ENCODE data around the gene DNAH5. TPM values are rescaled to one million over a fixed set of nuclear protein-coding genes. Genes with fewer than 3 reads are reported as not detected.

DNAH5 gene
- total RNA-seq, 5 donors from 2014 or later (not counting 1 experiment from before 2014, with no cell fraction given) = 0.03 TPM; not detected in 4

DNA sequence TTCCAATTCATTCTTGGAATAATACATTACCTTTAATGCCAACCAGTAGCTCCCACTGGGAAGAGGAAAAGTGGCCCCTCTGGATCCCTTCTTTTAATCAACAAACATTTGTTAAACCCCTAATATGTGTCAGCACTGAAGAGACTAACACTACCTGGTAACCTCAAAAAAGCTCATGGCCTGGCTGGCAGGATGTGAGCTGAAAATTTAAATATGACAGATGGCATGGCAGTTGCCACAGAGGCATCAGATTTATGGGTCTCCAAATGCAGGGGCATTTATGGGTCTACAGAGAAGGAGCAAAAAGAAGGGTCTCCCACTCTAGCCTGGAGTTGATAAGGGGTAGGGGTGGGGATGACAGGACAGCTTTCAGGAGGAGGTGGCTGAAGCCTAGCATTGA, 12.5 kb downstream of the DNAH5 start:
- no peaks in the 10 kb centered on the region for H3K4me1 Mint-ChIP-seq
- no peak overlapping the region for H3K27ac Mint-ChIP-seq
- Histone ChIP-seq H3K9me3 (no peaks in the 10 kb centered on the region), H3K4me3 (ENCODE audit: control insufficient read depth in 1 of 2, extremely low read depth in 1 of 2, low read length in 1 of 2) (no peak overlapping the region), H3K27me3 (replicated peaks in 1 of 2; ENCODE audit: control insufficient read depth in 2 of 2, extremely low read depth in 1 of 2, insufficient read depth in 2 of 2, low read length in 1 of 2) (no peaks in the 10 kb centered on the region), H3K4me1 (ENCODE audit: control insufficient read depth in 1 of 2, extremely low read depth in 1 of 2, insufficient read depth in 2 of 2, low read length in 2 of 2) (no peaks in the 10 kb centered on the region), H3K27ac (ENCODE audit: low read length) (no peak overlapping the region), H3K36me3 (ENCODE audit: control insufficient read depth in 2 of 2, extremely low read depth in 1 of 2, insufficient read depth in 1 of 2, low read length in 1 of 2) (no peaks in the 10 kb centered on the region)
- POLR2A ChIA-PET = no interaction called here
- DNase-seq (no peak), ATAC-seq (replicated peaks in 1 of 4) (no peak)
- H3K27me3 Mint-ChIP-seq = no peaks in the 10 kb centered on the region
- H3K9me3 Mint-ChIP-seq = peaks cover 12 to 23% (median 16%) of the 10 kb centered on the region in 3 donors
- no peak overlapping the region for H3K4me3 Mint-ChIP-seq
- CTCF ChIA-PET = no interaction called here
- no peaks in the 10 kb centered on the region for H3K36me3 Mint-ChIP-seq

GRCh38 chr5:13930541-13931171, 13.8 kb downstream of the DNAH5 start:
- Mint-ChIP-seq H3K27ac (no peak overlapping the region), H3K4me3 (no peak overlapping the region), H3K9me3 (peaks cover 12 to 23% (median 16%) of the 10 kb centered on the region in 3 donors), H3K4me1 (no peaks in the 10 kb centered on the region), H3K27me3 (no peaks in the 10 kb centered on the region), H3K36me3 (no peaks in the 10 kb centered on the region)
- ChIA-PET CTCF (no interaction called here), POLR2A (no interaction called here)
- WGBS (ENCODE audit: insufficient coverage) = 68% methylated on average over 8 of the region's 8 CpGs
- no peak overlapping the region for H3K27ac ChIP-seq (ENCODE audit: low read length)
- no peak overlapping the region for H3K4me3 ChIP-seq (ENCODE audit: control insufficient read depth in 1 of 2, extremely low read depth in 1 of 2, low read length in 1 of 2)
- H3K4me1 ChIP-seq (ENCODE audit: control insufficient read depth in 1 of 2, extremely low read depth in 1 of 2, insufficient read depth in 2 of 2, low read length in 2 of 2) = no peaks in the 10 kb centered on the region
- no peaks in the 10 kb centered on the region for H3K36me3 ChIP-seq (ENCODE audit: control insufficient read depth in 2 of 2, extremely low read depth in 1 of 2, insufficient read depth in 1 of 2, low read length in 1 of 2)
- ATAC-seq (replicated peaks in 1 of 4) = no peak
- H3K9me3 ChIP-seq = no peaks in the 10 kb centered on the region
- DNase-seq = no peak
- no peaks in the 10 kb centered on the region for H3K27me3 ChIP-seq (replicated peaks in 1 of 2; ENCODE audit: control insufficient read depth in 2 of 2, extremely low read depth in 1 of 2, insufficient read depth in 2 of 2, low read length in 1 of 2)

GRCh38 chr5:13926731-13927130, 17.8 kb downstream of the DNAH5 start:
- H3K27ac ChIP-seq (ENCODE audit: low read length) = no peak overlapping the region
- H3K4me3 ChIP-seq (ENCODE audit: control insufficient read depth in 1 of 2, extremely low read depth in 1 of 2, low read length in 1 of 2) = no peak overlapping the region
- H3K36me3 ChIP-seq (ENCODE audit: control insufficient read depth in 2 of 2, extremely low read depth in 1 of 2, insufficient read depth in 1 of 2, low read length in 1 of 2) = no peaks in the 10 kb centered on the region
- H3K9me3 ChIP-seq = no peaks in the 10 kb centered on the region
- ChIA-PET CTCF (no interaction called here), POLR2A (no interaction called here)
- H3K4me3 Mint-ChIP-seq = no peak overlapping the region
- H3K4me1 Mint-ChIP-seq = no peaks in the 10 kb centered on the region
- no peaks in the 10 kb centered on the region for H3K27me3 Mint-ChIP-seq
- peaks cover 6 to 12% (median 8%) of the 10 kb centered on the region in 3 donors for H3K9me3 Mint-ChIP-seq
- H3K4me1 ChIP-seq (ENCODE audit: control insufficient read depth in 1 of 2, extremely low read depth in 1 of 2, insufficient read depth in 2 of 2, low read length in 2 of 2) = no peaks in the 10 kb centered on the region
- DNase-seq (no peak), ATAC-seq (replicated peaks in 1 of 4) (no peak)
- H3K36me3 Mint-ChIP-seq = no peaks in the 10 kb centered on the region
- no peak overlapping the region for H3K27ac Mint-ChIP-seq
- WGBS (ENCODE audit: insufficient coverage) = 100% methylated on average over 2 of the region's 4 CpGs
- no peaks in the 10 kb centered on the region for H3K27me3 ChIP-seq (replicated peaks in 1 of 2; ENCODE audit: control insufficient read depth in 2 of 2, extremely low read depth in 1 of 2, insufficient read depth in 2 of 2, low read length in 1 of 2)

GRCh38 chr5:13921578-13921977, 22.9 kb downstream of the DNAH5 start:
- H3K4me3 Mint-ChIP-seq = no peak overlapping the region
- no peak for ATAC-seq (replicated peaks in 1 of 4)
- no peaks in the 10 kb centered on the region for H3K4me1 Mint-ChIP-seq
- H3K9me3 Mint-ChIP-seq = peaks cover 6 to 8% (median 7%) of the 10 kb centered on the region in 3 donors
- no peaks in the 10 kb centered on the region for H3K36me3 ChIP-seq (ENCODE audit: control insufficient read depth in 2 of 2, extremely low read depth in 1 of 2, insufficient read depth in 1 of 2, low read length in 1 of 2)
- DNase-seq = no peak
- H3K9me3 ChIP-seq = no peaks in the 10 kb centered on the region
- H3K27me3 Mint-ChIP-seq = no peaks in the 10 kb centered on the region
- WGBS (ENCODE audit: insufficient coverage) = 55% methylated on average over 1 of the region's 2 CpGs
- ChIA-PET CTCF (no interaction called here), POLR2A (no interaction called here)
- no peaks in the 10 kb centered on the region for H3K27me3 ChIP-seq (replicated peaks in 1 of 2; ENCODE audit: control insufficient read depth in 2 of 2, extremely low read depth in 1 of 2, insufficient read depth in 2 of 2, low read length in 1 of 2)
- H3K4me3 ChIP-seq (ENCODE audit: control insufficient read depth in 1 of 2, extremely low read depth in 1 of 2, low read length in 1 of 2) = no peak overlapping the region
- H3K4me1 ChIP-seq (ENCODE audit: control insufficient read depth in 1 of 2, extremely low read depth in 1 of 2, insufficient read depth in 2 of 2, low read length in 2 of 2) = no peaks in the 10 kb centered on the region
- no peaks in the 10 kb centered on the region for H3K36me3 Mint-ChIP-seq
- no peak overlapping the region for H3K27ac Mint-ChIP-seq
- H3K27ac ChIP-seq (ENCODE audit: low read length) = no peak overlapping the region

GRCh38 chr5:13919786-13920185, 24.7 kb downstream of the DNAH5 start:
- H3K36me3 Mint-ChIP-seq = no peaks in the 10 kb centered on the region
- no peak for ATAC-seq (replicated peaks in 1 of 4)
- no peak overlapping the region for H3K27ac Mint-ChIP-seq
- Histone ChIP-seq H3K4me1 (ENCODE audit: control insufficient read depth in 1 of 2, extremely low read depth in 1 of 2, insufficient read depth in 2 of 2, low read length in 2 of 2) (no peaks in the 10 kb centered on the region), H3K27me3 (replicated peaks in 1 of 2; ENCODE audit: control insufficient read depth in 2 of 2, extremely low read depth in 1 of 2, insufficient read depth in 2 of 2, low read length in 1 of 2) (no peaks in the 10 kb centered on the region), H3K4me3 (ENCODE audit: control insufficient read depth in 1 of 2, extremely low read depth in 1 of 2, low read length in 1 of 2) (no peak overlapping the region), H3K36me3 (ENCODE audit: control insufficient read depth in 2 of 2, extremely low read depth in 1 of 2, insufficient read depth in 1 of 2, low read length in 1 of 2) (no peaks in the 10 kb centered on the region), H3K9me3 (no peaks in the 10 kb centered on the region), H3K27ac (ENCODE audit: low read length) (no peak overlapping the region)
- H3K27me3 Mint-ChIP-seq = no peaks in the 10 kb centered on the region
- ChIA-PET POLR2A (no interaction called here), CTCF (no interaction called here)
- no CpG with 5 or more reads among the region's 1 CpG for WGBS (ENCODE audit: insufficient coverage)
- no peak for DNase-seq
- H3K9me3 Mint-ChIP-seq = peaks cover under 1 to 3% (median 3%) of the 10 kb centered on the region in 3 donors
- no peaks in the 10 kb centered on the region for H3K4me1 Mint-ChIP-seq
- H3K4me3 Mint-ChIP-seq = no peak overlapping the region

GRCh38 chr5:13919087-13919486, 25.4 kb downstream of the DNAH5 start:
- no peaks in the 10 kb centered on the region for H3K4me1 Mint-ChIP-seq
- Histone ChIP-seq H3K4me1 (ENCODE audit: control insufficient read depth in 1 of 2, extremely low read depth in 1 of 2, insufficient read depth in 2 of 2, low read length in 2 of 2) (no peaks in the 10 kb centered on the region), H3K27ac (ENCODE audit: low read length) (no peak overlapping the region), H3K36me3 (ENCODE audit: control insufficient read depth in 2 of 2, extremely low read depth in 1 of 2, insufficient read depth in 1 of 2, low read length in 1 of 2) (no peaks in the 10 kb centered on the region), H3K4me3 (ENCODE audit: control insufficient read depth in 1 of 2, extremely low read depth in 1 of 2, low read length in 1 of 2) (no peak overlapping the region), H3K27me3 (replicated peaks in 1 of 2; ENCODE audit: control insufficient read depth in 2 of 2, extremely low read depth in 1 of 2, insufficient read depth in 2 of 2, low read length in 1 of 2) (no peaks in the 10 kb centered on the region), H3K9me3 (no peaks in the 10 kb centered on the region)
- H3K27ac Mint-ChIP-seq = no peak overlapping the region
- H3K27me3 Mint-ChIP-seq = no peaks in the 10 kb centered on the region
- no peak for ATAC-seq (replicated peaks in 1 of 4)
- no peaks in the 10 kb centered on the region for H3K36me3 Mint-ChIP-seq
- WGBS (ENCODE audit: insufficient coverage) = 93% methylated on average over 15 of the region's 15 CpGs
- no peak for DNase-seq
- ChIA-PET POLR2A (no interaction called here), CTCF (no interaction called here)
- no peak overlapping the region for H3K4me3 Mint-ChIP-seq
- peaks cover 0 to 3% (median 3%) of the 10 kb centered on the region in 3 donors for H3K9me3 Mint-ChIP-seq

- ATAC-seq (replicated peaks in 1 of 4) = no peak
- Histone ChIP-seq H3K4me3 (ENCODE audit: control insufficient read depth in 1 of 2, extremely low read depth in 1 of 2, low read length in 1 of 2) (no peak overlapping the region), H3K9me3 (no peaks in the 10 kb centered on the region), H3K36me3 (ENCODE audit: control insufficient read depth in 2 of 2, extremely low read depth in 1 of 2, insufficient read depth in 1 of 2, low read length in 1 of 2) (no peaks in the 10 kb centered on the region), H3K27me3 (replicated peaks in 1 of 2; ENCODE audit: control insufficient read depth in 2 of 2, extremely low read depth in 1 of 2, insufficient read depth in 2 of 2, low read length in 1 of 2) (no peaks in the 10 kb centered on the region), H3K4me1 (ENCODE audit: control insufficient read depth in 1 of 2, extremely low read depth in 1 of 2, insufficient read depth in 2 of 2, low read length in 2 of 2) (no peaks in the 10 kb centered on the region), H3K27ac (ENCODE audit: low read length) (no peak overlapping the region)
- no peak overlapping the region for H3K4me3 Mint-ChIP-seq
- 71% methylated on average over 1 of the region's 5 CpGs for WGBS (ENCODE audit: insufficient coverage)
- no peaks in the 10 kb centered on the region for H3K4me1 Mint-ChIP-seq
- no peak for DNase-seq
- peaks cover 0 to 3% (median 3%) of the 10 kb centered on the region in 3 donors for H3K9me3 Mint-ChIP-seq
- ChIA-PET POLR2A (no interaction called here), CTCF (no interaction called here)
- no peaks in the 10 kb centered on the region for H3K27me3 Mint-ChIP-seq
- H3K27ac Mint-ChIP-seq = no peak overlapping the region
- H3K36me3 Mint-ChIP-seq = no peaks in the 10 kb centered on the region
Measured at GRCh38 chr5:13917061-13917460, 27.4 kb downstream of the DNAH5 start.
